Measurements from ENCODE around the gene AHI1.
A peak's percentile ranks its signal among the peaks of the same experiment; 100 is the strongest.

- TF ChIP-seq CTCF (IDR thresholded peaks at IDR 0.05) (peak; percentile 86), EZH2 (IDR thresholded peaks at IDR 0.05; ENCODE audit: borderline replicate concordance, insufficient read depth, low read depth, low read length, poor library complexity, severe bottlenecking) (no peak)
Measured at GRCh38 chr6:135451617-135452190, 45.8 kb downstream of the AHI1 start.

Data from B cell (primary cell).